GM13977 (cell line): Measurements from ENCODE around the gene MPZL2.

Source experiments
- DNase-seq: peaks from one replicate; pipeline ENCODE4 v3.0.0; 2012; ENCODE audit warnings: low spot score
- in situ Hi-C: fragments of 300-500 bp; cut with MboI; formaldehyde crosslinking; loops from one replicate; pipeline ENCODE4 v1.12.0; 2022; ENCODE audit warnings: low sequenced_read_pairs, low pct_unique_long_range_greater_than_20kb, mixed read lengths, inconsistent platforms; ENCODE audit not compliant: unreplicated experiment
- TF ChIP-seq, protein P1 (sequence below): IDR thresholded peaks from 2 replicates; pipeline ENCODE4 v1.5.1; 2012; ENCODE audit warnings: mild to moderate bottlenecking, control low read depth; ENCODE audit not compliant: insufficient read depth; ENCODE audit errors: extremely low read depth, missing control alignments

Gene MPZL2

DNA sequence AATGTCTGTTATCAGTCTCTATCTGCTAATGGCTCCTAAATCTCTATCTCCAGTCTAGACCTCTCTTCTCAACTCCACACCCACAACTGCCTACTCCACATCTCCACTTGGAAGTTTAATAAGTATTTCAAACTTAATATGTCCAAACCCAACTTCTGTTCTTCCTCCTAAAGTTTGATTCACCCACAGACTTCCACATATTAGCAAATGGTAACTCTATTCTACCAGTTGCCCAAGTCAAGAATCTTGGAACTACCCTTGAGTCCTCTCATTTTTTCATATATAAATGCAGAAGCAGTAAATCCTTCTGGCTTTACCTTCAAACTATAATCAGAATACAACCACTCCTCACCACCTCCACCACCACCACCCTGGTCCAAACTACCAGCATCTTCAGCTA, 32.6 kb downstream of the MPZL2 start:
- TF ChIP-seq, protein P1, sequence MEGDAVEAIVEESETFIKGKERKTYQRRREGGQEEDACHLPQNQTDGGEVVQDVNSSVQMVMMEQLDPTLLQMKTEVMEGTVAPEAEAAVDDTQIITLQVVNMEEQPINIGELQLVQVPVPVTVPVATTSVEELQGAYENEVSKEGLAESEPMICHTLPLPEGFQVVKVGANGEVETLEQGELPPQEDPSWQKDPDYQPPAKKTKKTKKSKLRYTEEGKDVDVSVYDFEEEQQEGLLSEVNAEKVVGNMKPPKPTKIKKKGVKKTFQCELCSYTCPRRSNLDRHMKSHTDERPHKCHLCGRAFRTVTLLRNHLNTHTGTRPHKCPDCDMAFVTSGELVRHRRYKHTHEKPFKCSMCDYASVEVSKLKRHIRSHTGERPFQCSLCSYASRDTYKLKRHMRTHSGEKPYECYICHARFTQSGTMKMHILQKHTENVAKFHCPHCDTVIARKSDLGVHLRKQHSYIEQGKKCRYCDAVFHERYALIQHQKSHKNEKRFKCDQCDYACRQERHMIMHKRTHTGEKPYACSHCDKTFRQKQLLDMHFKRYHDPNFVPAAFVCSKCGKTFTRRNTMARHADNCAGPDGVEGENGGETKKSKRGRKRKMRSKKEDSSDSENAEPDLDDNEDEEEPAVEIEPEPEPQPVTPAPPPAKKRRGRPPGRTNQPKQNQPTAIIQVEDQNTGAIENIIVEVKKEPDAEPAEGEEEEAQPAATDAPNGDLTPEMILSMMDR: no peak
- in situ Hi-C loops: no loop called here
- DNase-seq: no peak

DNA sequence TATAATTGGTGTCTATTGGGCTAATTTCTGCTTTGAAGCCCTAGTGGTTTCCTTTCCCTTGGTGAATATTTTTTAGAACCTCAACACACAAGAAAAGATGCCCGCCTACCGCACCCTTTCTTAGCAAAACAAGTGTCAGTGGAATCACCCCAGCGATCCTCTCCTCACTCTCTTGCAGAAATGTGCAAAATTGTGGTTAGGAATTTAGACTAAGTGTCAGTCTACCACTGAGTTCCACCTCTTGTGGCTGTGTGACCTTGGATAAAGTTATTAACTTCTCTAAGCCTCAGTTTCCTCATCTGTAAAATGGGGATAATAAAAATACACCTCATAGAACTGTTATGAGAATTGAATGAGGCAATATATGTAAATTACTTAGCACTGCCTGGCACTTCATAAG, 34.0 kb downstream of the MPZL2 start:
- TF ChIP-seq, protein P1: no peak
- in situ Hi-C loops: no loop called here
- DNase-seq: no peak

DNA sequence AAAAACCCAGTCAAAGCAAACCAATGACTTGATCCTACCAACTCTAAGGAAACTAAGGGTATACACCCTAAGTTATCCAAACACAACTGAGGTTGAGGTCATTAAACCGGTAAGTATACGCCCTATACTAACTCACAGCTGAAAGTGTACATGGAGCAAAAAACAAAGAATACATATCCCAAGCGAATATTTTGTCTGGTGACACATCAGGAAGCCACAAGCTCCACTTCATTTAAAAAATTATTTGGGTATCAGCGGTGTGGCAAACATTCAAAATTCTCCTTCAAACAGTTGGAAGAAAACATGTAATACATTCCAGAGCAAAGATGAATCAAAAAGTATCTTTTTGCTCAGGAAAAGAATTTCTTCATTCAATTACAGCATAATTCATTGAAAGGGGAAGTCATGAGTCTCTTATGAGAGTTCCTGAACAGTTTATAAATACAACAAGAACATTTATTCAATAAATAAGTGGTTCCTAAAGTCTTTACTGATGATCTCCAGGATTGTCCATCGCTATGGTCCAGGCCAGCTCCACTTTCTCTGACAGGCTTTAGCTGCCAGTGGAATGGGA, 34.7 kb downstream of the MPZL2 start:
- DNase-seq: no peak
- TF ChIP-seq, protein P1: no peak
- in situ Hi-C loops: no loop called here

DNA sequence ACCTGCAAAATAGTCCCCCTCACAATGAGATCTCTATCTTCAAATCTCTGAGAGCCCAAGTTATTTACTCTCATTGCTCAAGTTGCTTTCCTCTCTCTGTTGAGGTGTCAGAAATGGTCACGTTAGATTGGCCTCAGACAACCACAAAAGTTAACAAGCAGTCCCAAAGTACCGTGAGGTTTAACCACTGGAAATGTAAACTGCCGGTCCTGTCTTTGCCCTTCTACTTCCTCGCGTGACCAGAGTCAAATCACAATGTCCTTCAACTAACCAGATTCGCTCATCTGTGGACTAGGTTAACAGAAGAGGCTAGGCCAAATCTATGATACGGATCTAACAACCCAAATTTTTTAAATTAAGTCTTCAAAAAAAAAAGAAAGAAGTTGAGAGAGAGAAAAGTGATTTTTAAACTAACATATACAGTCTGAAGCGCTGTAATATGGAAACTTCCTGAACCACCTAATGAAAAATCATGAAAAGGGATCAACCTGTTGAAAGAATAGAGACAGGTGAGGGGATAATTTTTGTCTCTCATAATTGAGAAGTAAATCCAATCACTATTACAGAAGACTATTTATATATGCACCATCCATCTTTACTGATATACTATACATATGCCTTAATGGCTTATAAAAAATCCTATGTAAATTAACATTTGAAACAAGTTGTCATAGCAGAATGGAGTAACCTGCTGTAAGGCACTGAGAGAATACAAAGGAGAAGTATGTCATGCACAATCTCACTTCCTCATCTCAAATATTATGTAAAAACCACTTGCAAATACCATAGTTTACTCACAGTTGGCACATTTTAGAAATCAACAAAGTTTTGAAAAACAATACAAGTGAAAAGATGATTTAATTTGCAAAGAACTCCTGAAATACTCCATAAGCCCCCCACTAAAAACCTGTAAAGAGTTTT, 36.0 kb downstream of the MPZL2 start:
- no peak for DNase-seq
- TF ChIP-seq, protein P1: no peak
- in situ Hi-C loops: no loop called here

DNA sequence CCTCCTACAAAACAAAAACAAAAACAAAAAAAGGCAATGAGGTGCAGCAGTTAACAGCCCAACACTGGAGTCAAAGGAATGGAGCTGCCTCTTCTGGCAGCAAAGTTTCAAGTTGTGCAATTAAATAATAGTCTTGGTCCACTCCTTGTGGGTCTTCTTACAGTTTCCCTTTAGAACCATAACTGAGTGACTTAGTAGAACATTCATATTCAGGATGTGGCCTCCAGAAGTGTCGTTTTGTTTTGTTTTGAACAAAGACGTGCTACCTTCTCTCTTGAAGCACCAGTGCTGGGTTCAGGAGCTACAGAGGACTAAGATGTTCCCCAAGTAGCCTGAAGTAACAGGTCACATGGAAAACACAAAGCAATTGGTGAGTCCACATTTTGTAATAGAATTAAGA, 37.3 kb downstream of the MPZL2 start:
- in situ Hi-C loops: no loop called here
- TF ChIP-seq, protein P1: no peak
- no peak for DNase-seq

DNA sequence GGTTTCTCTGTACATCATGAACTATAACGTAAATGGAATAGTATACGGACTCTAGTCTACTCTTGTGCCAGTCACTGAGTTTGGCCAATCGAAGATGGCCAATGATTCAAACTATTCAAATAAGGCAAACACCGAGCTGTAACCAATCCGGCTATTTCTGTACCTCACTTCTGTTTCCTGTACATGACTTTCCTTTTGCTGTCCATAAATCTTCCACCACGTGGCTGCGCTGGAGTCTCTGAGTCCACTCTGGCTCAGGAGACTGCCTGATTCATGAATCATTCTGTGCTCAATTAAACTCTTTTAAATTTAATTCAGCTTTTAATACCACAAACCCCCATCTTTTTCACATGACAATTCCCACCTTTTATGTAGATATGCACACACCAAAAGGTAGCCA, 37.8 kb downstream of the MPZL2 start:
- in situ Hi-C loops: no loop called here
- TF ChIP-seq, protein P1: no peak
- no peak for DNase-seq
